Stimulated activated CD4-positive, alpha-beta T cell treated with anti-CD3 and anti-CD28 coated beads, TNF-alpha, amount 100 ng/mL, for 4 hours (primary cell): ENCODE data around the gene GRHPR.
"Not testable (repeated sequence)": the region's sequence is repeated elsewhere in the genome, so short reads cannot be mapped to it uniquely, and the experiment has no call there.

ENCODE experiments used
- DNase-seq, 3 experiments: peaks; one replicate each; pipeline ENCODE4 v3.0.0-alpha.2; 2020; ENCODE audit warnings: low read depth in 3 of 3

The GRHPR gene

GRCh38 chr9:37421914-37422288 is 595 bp upstream of the GRHPR start:
- DNase-seq = no peak

- DNase-seq = no peak
Measured at GRCh38 chr9:37423508-37423907, 1.0 kb downstream of the GRHPR start.

- DNase-seq = no peak
Measured at GRCh38 chr9:37424204-37424685, 1.7 kb downstream of the GRHPR start.

GRCh38 chr9:37424686-37425297 is 2.3 kb downstream of the GRHPR start:
- no peak for DNase-seq

GRCh38 chr9:37425298-37425752 is 2.8 kb downstream of the GRHPR start:
- no peak for DNase-seq

- not testable (repeated sequence) for DNase-seq
Measured at GRCh38 chr9:37426431-37426830, 3.9 kb downstream of the GRHPR start.

- no peak for DNase-seq
Measured at GRCh38 chr9:37426846-37427245, 4.3 kb downstream of the GRHPR start.

GRCh38 chr9:37428345-37428744 is 5.8 kb downstream of the GRHPR start:
- no peak for DNase-seq

- no peak for DNase-seq
Measured at GRCh38 chr9:37429441-37430285, 7.2 kb downstream of the GRHPR start.

GRCh38 chr9:37430841-37431597 is 8.5 kb downstream of the GRHPR start:
- no peak for DNase-seq

- DNase-seq = no peak
Measured at GRCh38 chr9:37432020-37432419, 9.5 kb downstream of the GRHPR start.

- DNase-seq = no peak
Measured at GRCh38 chr9:37433867-37434371, 11.4 kb downstream of the GRHPR start.

GRCh38 chr9:37436540-37436939 is 14.0 kb downstream of the GRHPR start:
- no peak for DNase-seq

GRCh38 chr9:37437010-37437409 is 14.5 kb downstream of the GRHPR start:
- DNase-seq = no peak

GRCh38 chr9:37437621-37438020 is 15.1 kb downstream of the GRHPR start:
- DNase-seq = no peak

- no peak for DNase-seq
Measured at GRCh38 chr9:37438359-37438758, 15.9 kb downstream of the GRHPR start.

- no peak for DNase-seq
Measured at GRCh38 chr9:37441776-37442370, 19.4 kb downstream of the GRHPR start.

- DNase-seq = no peak
Measured at GRCh38 chr9:37442556-37442955, 20.1 kb downstream of the GRHPR start.

GRCh38 chr9:37443566-37443965 is 21.1 kb downstream of the GRHPR start:
- no peak for DNase-seq

GRCh38 chr9:37444890-37445289 is 22.4 kb downstream of the GRHPR start:
- DNase-seq = no peak

GRCh38 chr9:37445832-37446231 is 23.3 kb downstream of the GRHPR start:
- no peak for DNase-seq

GRCh38 chr9:37446401-37446800 is 23.9 kb downstream of the GRHPR start:
- DNase-seq = no peak
